ENCODE results near the gene ARL4D. TPM values are rescaled to one million over a fixed set of nuclear protein-coding genes. Genes with fewer than 3 reads are reported as not detected.
"Not testable (repeated sequence)": the region's sequence is repeated elsewhere in the genome, so short reads cannot be mapped to it uniquely, and the experiment has no call there.

ARL4D gene
- total RNA-seq, 2 experiments from 2014 or later: 2.0 to 2.3 TPM

- no peak for ATAC-seq
- no peaks in the 10 kb centered on the region for H3K4me1 Mint-ChIP-seq
- no peak for DNase-seq
- ChIA-PET CTCF (interaction anchor here (0.7 to 1.6 kb wide), 5 partner anchors 9 to 73 kb away, joined by 3 to 4 read pairs (median 3); partner anchors contain the start of gene DHX8), POLR2A (no interaction called here)
- no peaks in the 10 kb centered on the region for H3K9me3 Mint-ChIP-seq (ENCODE audit: low read depth)
- no peaks in the 10 kb centered on the region for H3K36me3 Mint-ChIP-seq (ENCODE audit: low read depth)
- no peak overlapping the region for H3K4me3 Mint-ChIP-seq
- intact Hi-C loops (cut with DNase I, micrococcal nuclease): no loop called here
- peaks cover 9% of the 10 kb centered on the region for H3K27me3 Mint-ChIP-seq
- H3K27ac Mint-ChIP-seq: no peak overlapping the region
These were observed 12.0 kb downstream of the ARL4D start for GRCh38 chr17:43410557-43411368.

DNA sequence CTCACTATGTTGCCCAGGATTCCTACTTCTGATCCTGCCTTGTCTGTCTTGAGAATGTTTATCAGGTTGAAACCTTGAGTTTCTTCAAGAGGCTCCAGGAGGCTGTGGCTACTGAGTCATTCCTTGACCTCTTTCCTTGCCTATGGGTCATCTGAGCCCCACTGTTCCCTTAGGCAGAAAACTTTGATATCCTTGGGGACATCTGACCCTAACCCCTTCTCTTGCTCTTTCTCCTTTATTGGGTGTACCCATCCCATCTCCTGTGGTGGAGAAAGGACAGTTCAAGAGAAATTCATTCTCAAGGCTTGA, 12.5 kb downstream of the ARL4D start:
- ATAC-seq (no peak), DNase-seq (no peak)
- Mint-ChIP-seq H3K4me1 (no peaks in the 10 kb centered on the region), H3K36me3 (ENCODE audit: low read depth) (no peaks in the 10 kb centered on the region), H3K27ac (no peak overlapping the region), H3K4me3 (no peak overlapping the region), H3K27me3 (peaks cover 11% of the 10 kb centered on the region), H3K9me3 (ENCODE audit: low read depth) (no peaks in the 10 kb centered on the region)
- POLR2A ChIA-PET: no interaction called here
- CTCF ChIA-PET: interaction anchor here (0.9 kb wide), 1 partner anchor 13 kb away, joined by 3 read pairs; no protein-coding TSS in a partner anchor
- intact Hi-C loops (cut with DNase I, micrococcal nuclease): no loop called here

- CTCF ChIA-PET: no interaction called here
- Mint-ChIP-seq H3K4me1 (no peaks in the 10 kb centered on the region), H3K36me3 (ENCODE audit: low read depth) (no peaks in the 10 kb centered on the region), H3K27me3 (peaks cover 13% of the 10 kb centered on the region), H3K4me3 (no peak overlapping the region), H3K27ac (no peak overlapping the region), H3K9me3 (ENCODE audit: low read depth) (no peaks in the 10 kb centered on the region)
- ATAC-seq (no peak), DNase-seq (no peak)
- intact Hi-C loops (cut with DNase I, micrococcal nuclease): no loop called here
- POLR2A ChIA-PET: no interaction called here
These were observed 13.0 kb downstream of the ARL4D start for GRCh38 chr17:43411749-43412148.

GRCh38 chr17:43412166-43412565, 13.4 kb downstream of the ARL4D start:
- Mint-ChIP-seq H3K27ac (no peak overlapping the region), H3K4me1 (no peaks in the 10 kb centered on the region), H3K36me3 (ENCODE audit: low read depth) (no peaks in the 10 kb centered on the region), H3K9me3 (ENCODE audit: low read depth) (no peaks in the 10 kb centered on the region), H3K27me3 (peaks cover 14% of the 10 kb centered on the region), H3K4me3 (no peak overlapping the region)
- intact Hi-C loops (cut with DNase I, micrococcal nuclease): no loop called here
- DNase-seq (no peak), ATAC-seq (no peak)
- CTCF ChIA-PET: no interaction called here
- POLR2A ChIA-PET: no interaction called here

GRCh38 chr17:43416998-43417890, 18.5 kb downstream of the ARL4D start:
- ATAC-seq: no peak
- Mint-ChIP-seq H3K27me3 (peaks cover 16% of the 10 kb centered on the region), H3K4me1 (no peaks in the 10 kb centered on the region), H3K27ac (no peak overlapping the region), H3K36me3 (ENCODE audit: low read depth) (no peaks in the 10 kb centered on the region), H3K9me3 (ENCODE audit: low read depth) (no peaks in the 10 kb centered on the region), H3K4me3 (no peak overlapping the region)
- CTCF ChIA-PET: interaction anchor here (0.6 to 1.9 kb wide), 6 partner anchors 14 to 280 kb away, joined by 3 to 8 read pairs (median 5); partner anchors contain the start of gene ARL4D
- no peak for DNase-seq
- POLR2A ChIA-PET: no interaction called here
- intact Hi-C loops (cut with DNase I, micrococcal nuclease): no loop called here

DNA sequence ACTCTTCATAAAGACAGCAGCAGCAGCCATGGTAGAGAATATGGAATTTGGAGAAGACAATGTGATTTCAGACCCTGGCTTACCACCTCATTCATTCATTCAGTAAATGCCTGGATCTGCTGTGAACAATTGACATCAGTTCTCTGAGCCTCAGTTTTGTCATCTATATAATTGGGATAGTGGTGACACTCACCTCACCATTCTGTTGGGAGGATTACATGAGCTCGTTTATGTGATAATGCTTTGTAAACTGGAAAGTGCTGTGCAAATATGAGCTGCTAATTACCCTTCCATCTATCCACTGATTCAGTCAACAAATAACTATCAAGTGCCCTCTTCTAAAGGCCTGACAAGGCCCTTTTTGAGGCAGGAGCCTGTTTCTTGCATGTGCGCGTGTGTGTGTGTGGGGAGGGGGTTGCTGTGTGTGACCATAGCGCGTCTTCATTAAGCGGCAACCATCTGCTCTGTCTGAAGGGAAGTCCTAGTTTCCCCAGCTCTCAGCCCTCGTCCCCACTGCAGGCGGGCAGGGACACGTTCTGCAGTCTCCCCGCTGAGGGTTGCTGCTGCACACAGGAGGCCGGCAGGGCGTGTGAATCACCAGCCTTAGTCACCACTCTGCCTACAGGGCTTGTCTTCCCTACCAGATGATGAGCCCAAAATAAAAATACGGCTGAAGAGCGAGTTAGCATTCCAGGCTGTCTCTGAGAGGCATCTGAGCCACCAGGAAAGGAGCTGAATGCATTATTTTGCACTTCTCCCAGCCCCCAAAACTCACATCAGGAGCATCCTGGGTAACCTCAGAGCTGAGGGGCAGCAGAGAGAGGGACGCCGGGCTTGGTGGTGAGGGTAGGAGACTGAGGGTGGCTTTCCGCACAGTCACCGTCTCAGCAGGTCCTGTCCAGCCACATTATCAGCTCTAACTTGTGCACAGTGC, 19.9 kb downstream of the ARL4D start:
- Mint-ChIP-seq H3K36me3 (ENCODE audit: low read depth) (no peaks in the 10 kb centered on the region), H3K27ac (no peak overlapping the region), H3K4me1 (no peaks in the 10 kb centered on the region), H3K4me3 (no peak overlapping the region), H3K9me3 (ENCODE audit: low read depth) (no peaks in the 10 kb centered on the region), H3K27me3 (peaks cover 18% of the 10 kb centered on the region)
- DNase-seq: peak; percentile 46
- ATAC-seq: peak; percentile 60
- ChIA-PET CTCF (interaction anchor here (1.1 to 1.9 kb wide), 3 partner anchors 16 to 46 kb away, joined by 3 to 8 read pairs (median 5); partner anchors contain the start of gene ARL4D), POLR2A (no interaction called here)
- intact Hi-C loops (cut with DNase I, micrococcal nuclease): no loop called here

DNA sequence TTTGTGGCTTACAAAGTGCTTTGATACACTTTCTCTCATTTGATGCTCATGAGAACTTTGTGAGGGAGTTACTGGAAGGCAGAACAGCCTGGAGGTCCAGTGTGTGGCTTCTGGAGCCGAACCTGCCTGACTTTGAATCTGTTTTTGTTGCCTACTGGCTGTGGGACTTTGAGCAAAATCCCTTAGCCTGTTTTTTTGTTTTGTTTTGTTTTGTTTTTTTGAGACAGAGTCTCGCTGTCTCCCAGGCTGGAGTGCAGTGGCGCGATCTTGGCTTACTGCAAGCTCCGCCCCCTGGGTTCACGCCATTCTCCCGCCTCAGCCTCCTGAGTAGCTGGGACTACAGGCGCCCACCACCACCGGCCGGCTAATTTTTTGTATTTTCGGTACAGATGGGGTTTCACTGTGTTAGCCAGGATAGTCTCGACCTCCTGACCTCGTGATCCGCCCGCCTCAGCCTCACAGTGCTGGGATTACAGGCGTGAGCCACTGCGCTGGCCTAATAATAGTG, 20.6 kb downstream of the ARL4D start:
- H3K4me3 Mint-ChIP-seq; H3K9me3 Mint-ChIP-seq (ENCODE audit: low read depth); ATAC-seq; H3K27ac Mint-ChIP-seq; POLR2A ChIA-PET; DNase-seq; H3K36me3 Mint-ChIP-seq (ENCODE audit: low read depth); H3K4me1 Mint-ChIP-seq; intact Hi-C loops (cut with DNase I, micrococcal nuclease): not testable (repeated sequence)
- CTCF ChIA-PET: interaction anchor here (0.6 to 1.9 kb wide), 4 partner anchors 9 to 65 kb away, joined by 3 to 8 read pairs (median 4); partner anchors contain the start of genes ARL4D and DHX8
- H3K27me3 Mint-ChIP-seq: peaks cover 18% of the 10 kb centered on the region

DNA sequence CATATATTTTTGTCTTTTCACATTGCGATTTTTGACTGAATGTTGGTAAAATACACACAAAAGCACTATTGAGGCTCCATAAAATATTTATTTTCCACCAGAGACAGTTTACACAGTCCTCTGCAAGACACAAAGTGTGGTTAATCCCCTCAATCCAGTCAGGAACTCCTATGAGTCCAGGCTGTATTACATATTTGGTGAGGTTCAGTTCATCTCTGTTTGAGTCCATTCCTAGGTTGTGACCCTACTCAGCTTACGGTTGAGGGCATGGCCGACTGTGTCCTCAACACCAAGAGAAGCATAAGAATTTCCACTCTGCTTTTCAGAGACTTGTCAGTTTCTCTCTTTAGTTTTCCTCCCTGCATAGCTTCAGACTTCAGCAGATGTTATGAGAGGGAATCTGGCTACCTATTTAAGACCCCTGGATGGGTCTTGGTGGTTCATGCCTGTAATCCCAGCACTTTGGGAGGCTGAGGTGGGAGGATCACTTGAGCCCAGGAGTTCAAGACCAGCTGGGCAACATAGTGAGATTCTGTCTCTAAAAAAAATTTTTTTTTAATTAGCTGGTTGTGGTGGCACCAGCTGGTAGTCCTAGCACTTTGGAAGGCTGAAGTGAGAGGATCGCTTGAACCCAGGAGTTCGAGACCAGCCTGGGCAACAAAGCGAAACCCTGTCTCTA, 25.1 kb downstream of the ARL4D start:
- Mint-ChIP-seq H3K27ac (no peak overlapping the region), H3K36me3 (ENCODE audit: low read depth) (no peaks in the 10 kb centered on the region), H3K9me3 (ENCODE audit: low read depth) (no peaks in the 10 kb centered on the region), H3K27me3 (peaks cover 7% of the 10 kb centered on the region), H3K4me3 (no peak overlapping the region), H3K4me1 (no peaks in the 10 kb centered on the region)
- no peak for ATAC-seq
- POLR2A ChIA-PET: interaction anchor here (0.6 to 0.7 kb wide), 2 partner anchors 16 to 56 kb away, joined by 3 to 4 read pairs; no protein-coding TSS in a partner anchor
- intact Hi-C loops (cut with DNase I, micrococcal nuclease): no loop called here
- DNase-seq: no peak
- CTCF ChIA-PET: interaction anchor here (1.0 kb wide), 1 partner anchor 14 kb away, joined by 3 read pairs; no protein-coding TSS in a partner anchor

DNA sequence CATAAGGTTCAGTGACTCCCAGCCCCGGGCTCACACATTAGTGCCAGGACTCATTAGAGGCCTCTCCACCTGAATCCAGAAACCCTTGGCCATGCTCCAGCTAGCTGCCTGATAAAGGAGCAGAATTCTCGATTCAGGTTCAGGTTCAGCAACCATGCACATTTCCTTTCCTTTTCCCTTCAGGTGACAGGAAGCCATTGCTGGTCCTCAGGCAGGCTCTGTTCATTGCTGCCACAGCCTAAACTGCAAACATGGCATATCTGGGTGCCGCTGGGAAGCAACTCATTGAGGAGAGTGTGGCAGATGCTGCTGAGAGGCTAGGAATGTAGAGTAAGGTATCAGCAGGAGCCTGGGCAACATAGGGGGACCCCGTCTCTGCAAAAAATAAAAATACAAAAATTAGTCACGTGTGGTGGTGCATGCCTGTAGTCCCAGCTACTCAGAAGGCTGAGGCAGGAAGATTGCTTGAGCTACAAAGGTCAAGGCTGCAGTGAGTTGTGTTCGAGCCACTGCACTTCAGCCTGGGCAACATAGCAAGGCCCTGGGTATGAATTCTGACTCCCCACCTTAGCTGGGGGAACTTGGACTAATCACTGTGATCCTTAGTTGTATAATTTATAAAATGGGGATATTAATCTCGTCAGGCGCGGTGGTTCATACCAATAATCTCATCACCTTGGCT, 28.7 kb downstream of the ARL4D start:
- Mint-ChIP-seq H3K4me3 (no peak overlapping the region), H3K36me3 (ENCODE audit: low read depth) (no peaks in the 10 kb centered on the region), H3K27ac (no peak overlapping the region), H3K4me1 (no peaks in the 10 kb centered on the region), H3K27me3 (peaks cover 15% of the 10 kb centered on the region), H3K9me3 (ENCODE audit: low read depth) (no peaks in the 10 kb centered on the region)
- ATAC-seq (no peak), DNase-seq (no peak)
- ChIA-PET POLR2A (no interaction called here), CTCF (no interaction called here)
- intact Hi-C loops (cut with DNase I, micrococcal nuclease): loop anchor here in 1 of 2 experiments (2.0 kb wide), 1 partner anchor 33 kb away; no protein-coding TSS in a partner anchor

- POLR2A ChIA-PET: no interaction called here
- Mint-ChIP-seq H3K9me3 (ENCODE audit: low read depth) (no peaks in the 10 kb centered on the region), H3K27me3 (peaks cover 17% of the 10 kb centered on the region), H3K4me1 (no peaks in the 10 kb centered on the region), H3K36me3 (ENCODE audit: low read depth) (no peaks in the 10 kb centered on the region), H3K4me3 (no peak overlapping the region), H3K27ac (no peak overlapping the region)
- no peak for DNase-seq
- CTCF ChIA-PET: interaction anchor here (1.3 kb wide), 1 partner anchor 34 kb away, joined by 4 read pairs; no protein-coding TSS in a partner anchor
- intact Hi-C loops (cut with DNase I, micrococcal nuclease): loop anchor here in 1 of 2 experiments (2.0 kb wide), 1 partner anchor 34 kb away; no protein-coding TSS in a partner anchor
- ATAC-seq: no peak
These were observed 29.7 kb downstream of the ARL4D start for GRCh38 chr17:43428524-43428923.
